Stimulated activated CD4-positive, alpha-beta T cell treated with anti-CD3 and anti-CD28 coated beads, Interleukin-4, amount 100 ng/mL, for 4 hours (primary cell): ENCODE results near the gene ADORA3.

Source experiments
- DNase-seq, 2 experiments: peaks; one replicate each; pipeline ENCODE4 v3.0.0-alpha.2; 2020

The ADORA3 gene

DNA sequence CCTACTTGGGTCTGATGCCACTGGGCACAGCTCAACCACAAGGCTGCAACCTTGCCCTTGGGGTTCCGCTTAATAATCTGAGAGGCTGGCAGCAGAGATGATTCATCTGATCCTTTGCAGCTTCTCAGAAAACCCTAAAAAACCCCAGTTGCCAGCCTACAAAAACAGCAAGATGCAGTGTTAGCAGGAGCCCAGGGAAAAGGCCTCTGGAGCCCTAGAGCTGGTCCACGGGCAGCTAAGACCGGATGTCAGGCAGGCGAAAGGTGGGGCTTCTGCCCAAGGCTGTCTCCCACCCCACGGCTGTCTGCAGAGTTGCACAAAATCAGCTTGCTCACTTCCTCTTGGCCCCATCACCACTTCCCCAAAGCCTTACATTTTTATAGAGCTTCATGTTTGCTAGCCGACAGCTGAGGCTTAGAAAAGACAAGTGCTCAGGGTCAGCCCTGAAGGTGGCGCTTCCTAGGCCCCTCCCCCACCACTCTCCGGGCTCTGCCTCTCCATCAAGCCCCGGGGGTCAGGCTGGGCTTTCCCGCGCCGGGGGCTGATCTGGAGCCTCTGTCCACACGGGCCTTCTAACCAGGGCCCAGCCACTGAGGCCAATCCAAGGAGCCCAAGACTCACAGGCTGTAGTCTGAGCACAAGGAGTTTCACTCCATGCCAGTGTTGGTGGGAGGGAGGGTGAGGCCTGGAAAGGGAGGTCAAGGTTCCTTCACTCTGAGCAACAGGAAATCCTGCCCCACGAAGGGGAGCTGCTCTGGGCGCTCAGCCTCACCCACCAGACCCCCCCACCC, 4.2 kb upstream of the ADORA3 start:
- peak; percentile 33 to 60 for DNase-seq

DNA sequence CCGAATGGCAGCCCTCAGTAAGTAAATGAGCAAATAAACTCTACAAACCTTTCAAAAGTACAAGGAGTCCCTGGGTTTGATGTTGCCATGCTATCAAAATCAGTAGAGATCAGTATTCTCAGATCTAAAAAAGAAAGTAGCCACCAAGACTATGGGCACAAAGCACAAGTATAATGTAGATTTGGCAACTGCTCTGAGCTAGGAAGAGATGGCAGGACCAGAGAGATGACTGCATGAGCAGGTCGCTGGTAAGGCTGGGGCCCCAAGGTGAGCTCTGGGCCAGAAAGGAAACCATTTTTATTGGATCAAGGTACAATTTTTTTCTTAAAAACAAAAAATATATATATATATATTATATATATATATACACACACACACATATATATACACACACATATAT, 3.1 kb upstream of the ADORA3 start:
- DNase-seq, result no peak

DNA sequence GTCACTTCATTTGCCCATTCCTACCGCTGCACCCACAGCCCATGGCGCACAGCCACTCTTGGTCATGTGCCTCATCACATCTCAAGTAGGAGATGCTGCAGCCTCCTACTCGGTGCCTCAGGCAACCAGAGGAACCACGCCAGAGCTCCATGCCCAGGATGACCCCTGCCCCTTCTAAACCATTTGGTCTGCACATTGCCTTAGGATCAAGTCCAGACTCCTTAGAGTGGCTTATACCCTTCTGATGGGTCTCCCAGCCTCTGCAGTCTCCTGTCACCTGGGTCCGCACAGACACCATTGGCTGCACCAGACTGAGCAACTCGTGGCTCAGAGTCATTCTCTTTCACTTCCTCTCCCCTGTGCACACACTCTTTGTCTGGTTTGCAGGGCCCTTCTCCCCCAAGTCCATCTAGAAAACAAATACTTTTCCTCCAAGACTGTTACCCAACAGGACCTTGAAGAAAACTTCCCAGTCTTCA, 2.2 kb upstream of the ADORA3 start:
- DNase-seq, result no peak

DNA sequence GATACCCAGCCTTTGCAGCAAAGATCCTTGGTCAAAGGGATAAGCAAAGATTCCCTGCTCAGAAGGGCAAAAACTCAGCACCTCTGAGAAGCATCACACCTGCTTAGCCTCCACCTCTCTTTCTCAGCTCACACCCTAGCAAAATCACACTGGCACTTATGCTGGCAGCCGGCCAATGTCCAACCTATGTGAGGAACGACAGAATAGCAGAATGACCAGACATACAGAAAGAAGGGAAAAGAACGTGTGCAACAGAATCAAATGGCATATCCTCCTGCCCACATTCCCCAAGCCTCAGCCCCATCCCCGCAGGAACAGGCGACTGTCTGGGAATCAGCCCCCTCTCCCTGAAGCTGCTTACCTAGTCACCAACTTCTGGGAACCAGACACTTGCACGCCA, 664 bp upstream of the ADORA3 start:
- no peak for DNase-seq

DNA sequence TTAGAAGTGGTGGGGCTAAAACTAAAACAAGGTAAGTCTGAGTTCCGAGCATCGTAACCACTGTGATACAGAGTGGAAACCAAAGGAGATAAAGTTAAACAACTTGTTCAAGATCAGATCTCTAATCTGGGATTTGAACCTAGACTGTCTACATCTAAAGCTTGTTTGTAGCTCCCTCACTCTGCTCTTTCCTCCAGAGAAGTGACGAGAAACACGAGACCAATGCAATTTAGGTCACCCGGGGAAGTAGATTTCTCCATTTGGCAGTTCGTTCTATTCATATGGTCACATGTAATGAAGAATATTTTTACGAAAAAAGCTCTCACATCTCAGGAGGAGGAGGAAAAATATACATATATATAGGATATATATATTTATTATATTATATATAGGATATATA, 1.8 kb downstream of the ADORA3 start:
- no peak for DNase-seq

DNA sequence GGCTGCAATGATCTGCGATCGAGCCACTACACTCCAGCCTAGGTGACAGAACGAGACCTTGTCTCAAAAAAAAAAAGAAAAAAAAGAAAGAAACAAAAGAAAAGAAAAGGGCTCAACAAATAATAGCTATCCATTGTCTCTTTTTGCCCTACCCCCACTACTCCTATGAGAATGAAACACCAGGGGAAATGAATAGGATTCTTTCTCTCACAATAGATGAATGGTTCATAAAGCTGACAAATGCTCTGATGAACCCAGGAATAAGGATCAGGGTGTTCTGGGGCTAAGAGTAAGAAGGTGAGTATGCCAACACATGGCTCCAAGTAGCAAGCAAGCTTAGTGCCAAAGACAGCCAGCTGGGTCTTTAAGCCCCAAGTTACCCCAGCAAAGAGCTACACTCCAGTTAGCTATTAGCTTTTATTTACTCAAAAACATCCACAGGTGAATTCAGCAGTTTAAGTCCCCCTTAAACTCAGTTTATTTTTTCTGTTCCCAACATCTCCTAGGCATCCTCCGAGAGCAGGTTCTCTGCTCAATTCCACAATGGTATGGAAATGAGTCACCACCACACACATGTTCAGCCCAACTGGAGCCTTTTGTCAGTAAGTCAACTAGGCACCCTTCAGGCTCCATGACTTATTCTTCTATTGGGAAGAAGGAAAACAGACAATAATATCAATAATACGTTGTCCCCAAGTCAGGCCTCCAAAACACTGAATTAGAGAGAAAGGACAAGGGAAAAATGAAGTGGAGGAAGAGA, 4.2 kb downstream of the ADORA3 start:
- no peak for DNase-seq

DNA sequence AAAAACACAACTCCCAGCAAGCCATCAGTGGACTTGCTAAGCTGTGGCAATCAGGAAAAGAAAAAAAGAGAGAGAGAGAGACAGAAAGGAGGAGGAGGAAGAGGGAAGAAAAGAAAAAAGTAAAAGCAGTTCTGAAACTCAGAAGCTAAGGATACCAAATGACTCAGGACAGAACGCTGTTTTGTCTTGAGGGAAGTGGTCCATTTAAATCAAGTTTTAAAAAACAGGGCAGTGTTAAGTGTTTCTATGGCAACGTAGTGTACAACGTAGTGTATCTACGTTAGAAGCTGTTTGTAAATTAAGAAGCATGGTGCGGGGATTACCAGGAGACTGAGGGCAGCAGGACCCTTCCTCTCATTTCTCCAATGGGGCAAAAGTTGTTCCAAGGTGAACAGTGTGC, 5.8 kb downstream of the ADORA3 start:
- no peak for DNase-seq

DNA sequence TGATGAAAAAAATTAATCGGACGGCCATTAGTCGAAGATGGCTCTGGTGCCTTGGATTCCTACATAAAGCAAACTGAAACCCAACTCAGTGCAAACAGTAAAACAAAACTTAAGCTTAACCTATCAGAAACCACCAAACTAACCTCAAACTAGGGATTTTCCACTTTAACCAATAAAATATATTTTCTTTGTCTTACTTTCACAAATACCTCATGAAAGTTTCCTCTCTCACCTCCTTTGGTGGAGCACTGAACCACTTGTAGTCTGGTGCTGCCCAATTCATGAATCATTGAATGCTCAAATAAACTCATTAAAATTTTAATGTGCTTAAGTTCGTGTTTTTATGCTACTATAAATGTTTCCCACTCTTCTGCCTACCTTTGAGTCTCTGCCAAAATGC, 7.0 kb downstream of the ADORA3 start:
- no peak for DNase-seq

DNA sequence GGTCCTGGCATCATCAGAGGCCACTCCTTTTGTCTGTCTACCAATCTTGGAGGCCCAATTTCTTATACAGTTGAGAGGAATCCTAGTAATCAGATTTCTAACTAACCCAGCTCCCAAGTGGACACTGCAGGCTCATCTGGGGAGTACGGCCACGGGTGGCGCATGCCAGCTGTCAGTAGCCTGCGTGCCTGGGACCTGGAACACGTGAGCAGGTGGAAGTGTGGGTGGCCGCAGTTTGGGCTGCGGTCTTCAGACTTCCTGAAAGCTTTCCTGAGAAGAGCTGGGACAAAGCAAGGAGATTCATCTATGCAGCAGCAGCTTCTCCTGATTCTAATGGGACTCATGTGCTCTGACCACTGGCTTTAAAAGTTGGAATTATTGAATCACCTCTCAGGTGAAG, 12.4 kb downstream of the ADORA3 start:
- DNase-seq, result no peak

DNA sequence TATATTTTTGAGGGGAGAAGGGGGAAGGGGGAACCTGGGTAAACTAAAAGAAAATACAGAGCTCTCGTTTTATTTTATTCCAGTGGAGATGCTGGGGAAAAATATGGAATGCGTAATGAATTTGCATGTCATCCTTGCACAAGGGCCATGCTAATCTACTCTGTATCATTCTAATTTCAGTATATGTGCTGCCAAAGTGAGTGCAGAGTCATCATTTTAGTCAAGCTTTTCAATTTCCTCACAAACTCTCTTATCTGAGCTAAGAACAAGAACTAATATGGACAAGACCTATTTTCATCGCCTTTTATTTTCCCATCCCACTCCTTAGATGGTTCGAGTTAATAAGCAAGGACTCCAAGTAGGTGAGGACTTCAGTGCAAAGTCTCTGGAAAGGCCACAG, 13.2 kb downstream of the ADORA3 start:
- no peak for DNase-seq

DNA sequence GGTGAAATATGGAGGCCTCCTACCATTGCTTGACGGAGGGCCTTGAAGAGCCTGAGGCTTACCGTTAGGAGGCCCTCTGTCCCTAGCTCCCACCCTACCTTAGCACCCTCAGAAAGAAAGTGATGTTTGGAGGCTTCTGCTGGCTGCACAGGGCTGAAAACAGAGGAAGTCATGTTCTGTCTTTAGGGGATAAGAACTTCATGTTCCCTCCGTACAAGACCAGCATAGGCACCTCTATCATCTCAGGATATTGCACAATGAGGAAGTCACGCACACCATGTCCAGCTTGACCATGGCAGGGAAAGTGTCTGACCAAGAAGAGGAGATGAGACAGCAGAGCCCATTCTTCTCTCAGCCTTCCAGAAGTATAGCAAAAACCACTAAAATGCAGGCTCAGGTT, 13.8 kb downstream of the ADORA3 start:
- DNase-seq, result no peak

DNA sequence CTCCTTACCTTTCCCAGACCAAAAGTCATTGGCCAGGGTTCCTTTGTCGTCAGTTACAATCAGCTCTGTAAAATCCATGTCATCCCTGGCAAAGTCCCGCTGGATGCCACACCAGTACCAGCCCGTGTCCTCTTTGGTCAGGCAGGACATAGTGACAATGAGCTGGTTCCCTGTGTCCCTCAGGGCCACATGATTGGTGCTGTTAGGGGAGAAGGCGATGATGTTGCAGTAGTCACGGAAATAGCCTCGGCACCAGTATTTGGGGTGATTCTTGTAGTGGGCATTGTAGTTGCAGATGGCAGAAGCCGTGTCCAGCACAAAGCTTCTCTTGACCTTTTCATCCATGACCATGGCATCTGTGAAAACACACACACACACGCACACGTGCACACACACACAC, 14.8 kb downstream of the ADORA3 start:
- no peak for DNase-seq

DNA sequence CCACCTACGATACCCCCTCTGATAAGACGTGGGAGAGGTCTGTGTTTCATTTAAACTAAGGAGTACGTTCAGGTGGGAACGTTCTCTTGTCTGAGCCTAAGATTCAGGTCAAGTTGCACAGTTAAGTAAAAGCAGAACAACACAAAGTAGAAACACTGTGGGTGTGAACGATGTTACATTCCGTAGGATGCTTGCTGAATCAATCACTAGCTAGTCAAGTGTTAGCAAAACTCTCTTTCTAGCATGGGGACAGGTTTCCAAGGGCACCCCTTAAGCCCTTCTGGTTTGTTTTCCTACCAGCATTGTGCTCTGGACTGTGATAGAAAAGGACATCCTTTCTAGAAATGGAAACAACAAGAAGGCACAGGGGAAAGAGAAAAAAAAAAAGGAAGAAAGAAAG, 16.3 kb downstream of the ADORA3 start:
- no peak for DNase-seq

DNA sequence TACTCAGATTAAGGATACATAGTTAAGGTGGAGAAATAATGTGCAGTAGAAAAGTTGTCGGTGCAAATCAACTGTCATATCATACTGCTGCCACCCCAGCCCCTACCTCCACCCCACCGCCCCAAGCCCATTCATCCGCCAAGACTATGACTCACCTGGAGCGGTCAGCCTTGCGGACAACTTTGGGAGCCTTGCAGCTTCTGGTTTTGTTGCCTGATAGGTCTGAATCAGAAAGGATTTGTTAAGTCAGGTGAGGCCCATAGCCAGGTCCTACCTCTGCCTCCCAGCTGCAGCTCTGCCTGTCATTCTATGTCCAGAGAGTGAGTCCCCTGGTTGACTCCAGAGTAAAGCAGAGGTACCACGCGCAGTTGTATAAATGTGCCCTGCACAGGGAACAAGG, 17.0 kb downstream of the ADORA3 start:
- DNase-seq, result no peak

DNA sequence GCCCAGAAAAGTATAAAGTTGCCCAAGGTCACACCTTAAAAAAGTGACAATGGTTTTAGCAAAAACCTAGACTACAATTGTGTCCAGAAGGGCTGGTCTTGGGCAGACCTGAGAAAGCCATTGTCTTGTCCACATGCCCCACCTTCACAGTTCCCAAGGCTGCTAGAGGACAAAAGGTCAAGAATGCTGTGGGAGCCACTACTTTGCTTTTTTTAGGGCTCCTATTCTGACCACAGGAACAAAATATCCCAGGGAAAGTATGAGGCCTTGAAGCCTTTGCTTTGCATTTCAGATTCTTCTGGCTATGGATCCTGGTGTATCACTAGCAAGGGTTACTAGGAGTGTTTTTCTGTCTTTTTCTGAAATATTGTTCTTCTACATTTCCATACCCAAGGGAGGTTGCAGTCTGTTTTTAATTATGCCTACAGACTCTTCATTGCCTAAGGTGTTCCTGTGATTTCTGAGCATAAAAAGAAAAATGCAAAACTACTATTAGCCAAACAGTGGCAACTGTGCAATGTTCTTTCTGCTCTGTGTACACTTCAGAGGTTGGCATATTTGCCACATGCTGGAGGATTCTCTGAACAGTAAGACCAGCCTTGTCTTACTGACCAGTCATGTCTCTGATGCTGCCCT, 18.9 kb downstream of the ADORA3 start:
- DNase-seq, result no peak

DNA sequence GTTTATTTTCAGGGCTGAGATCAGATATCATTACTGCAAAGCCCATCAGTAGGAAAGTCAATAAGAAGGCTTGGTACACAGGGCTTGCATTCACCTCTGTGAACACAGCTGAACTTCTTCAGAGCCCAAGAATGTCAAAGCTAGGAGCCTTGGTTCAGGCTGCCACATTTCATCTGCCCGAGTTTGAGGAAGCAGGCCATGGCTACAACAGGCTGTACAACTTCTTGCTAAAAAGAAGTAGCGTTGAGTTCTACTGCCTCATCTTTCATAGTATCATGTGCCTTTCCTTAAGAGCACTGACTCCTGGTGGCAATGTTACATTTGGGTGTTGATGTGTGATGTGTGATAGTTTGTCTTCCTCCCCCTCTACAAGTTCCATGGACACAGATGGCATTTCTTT, 19.6 kb downstream of the ADORA3 start:
- no peak for DNase-seq

DNA sequence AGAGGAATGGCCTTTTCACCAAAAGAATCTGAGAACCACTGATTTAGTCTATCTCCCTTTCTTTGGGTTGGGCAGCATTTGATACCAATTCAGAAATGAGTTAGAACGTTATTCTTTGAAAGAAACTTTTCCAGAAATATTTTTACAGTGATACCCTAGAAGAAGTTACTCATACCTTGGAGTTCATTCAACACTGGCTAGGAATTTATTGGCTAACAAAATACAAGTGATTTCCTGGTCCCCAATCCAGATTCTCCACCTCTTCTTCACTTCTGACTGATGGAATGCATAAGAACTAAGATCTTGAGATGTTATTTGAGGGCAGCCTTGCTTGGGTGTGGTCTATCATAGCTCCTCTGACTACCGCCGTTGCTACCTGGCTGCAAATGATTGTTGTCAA, 20.3 kb downstream of the ADORA3 start:
- no peak for DNase-seq

DNA sequence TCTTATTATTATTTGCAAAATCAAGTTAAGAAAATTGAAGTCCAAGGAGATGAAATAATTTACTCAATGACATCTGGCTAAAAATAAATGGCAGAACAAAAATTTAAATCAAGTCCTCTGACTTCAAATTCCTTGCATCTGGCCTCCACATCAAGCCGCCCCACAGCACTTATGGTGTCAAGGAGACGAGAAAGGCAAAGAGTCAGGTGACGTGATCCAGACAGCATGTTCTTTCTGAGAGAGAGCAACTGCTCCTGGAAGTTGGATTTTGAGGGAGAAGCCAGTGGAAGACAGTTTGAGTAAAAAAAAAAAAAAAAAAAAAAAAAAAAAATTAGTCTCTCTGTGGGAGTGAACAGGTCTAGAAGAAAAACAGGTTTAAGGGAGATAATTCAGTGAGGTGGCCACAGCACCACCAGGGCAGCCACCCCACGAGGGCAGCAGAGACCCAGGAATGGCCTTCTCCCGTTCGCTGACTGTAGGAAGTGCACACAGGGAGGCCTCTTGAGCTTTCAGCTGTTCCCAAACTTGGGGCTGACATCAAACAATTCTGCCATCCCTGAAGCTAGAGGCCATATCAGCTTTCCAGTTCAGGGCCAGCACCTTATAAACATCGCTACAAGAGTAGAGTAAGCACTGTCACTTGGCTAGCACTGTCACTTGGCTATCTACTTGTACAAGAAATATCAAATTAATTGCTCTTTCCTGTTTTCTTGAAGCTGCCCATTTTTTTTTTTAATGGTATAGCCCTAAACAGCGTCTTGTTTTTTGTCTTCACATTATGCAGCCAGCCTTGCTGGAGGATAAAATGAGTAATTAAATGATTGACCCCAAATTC, 21.8 kb downstream of the ADORA3 start:
- DNase-seq, result peak; percentile 45 to 55

DNA sequence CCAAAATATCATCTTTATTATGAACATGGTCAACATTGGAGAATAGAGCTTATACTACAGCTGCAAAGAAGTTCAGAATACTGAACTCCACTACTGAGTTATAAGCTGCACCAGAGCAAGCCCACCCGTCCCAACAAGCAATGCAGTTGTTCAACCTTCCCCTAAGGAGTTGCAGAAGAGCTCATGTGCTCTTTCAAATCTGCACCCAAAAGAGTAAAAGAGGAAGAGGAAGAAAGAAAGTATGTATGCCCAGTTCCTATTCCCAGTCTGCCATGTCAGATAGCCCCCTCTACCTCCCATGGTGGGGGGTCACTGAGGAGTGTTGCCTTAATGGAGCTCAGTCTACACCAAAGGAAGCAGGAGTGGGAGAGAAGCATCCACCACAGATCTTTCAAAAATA, 22.8 kb downstream of the ADORA3 start:
- no peak for DNase-seq

DNA sequence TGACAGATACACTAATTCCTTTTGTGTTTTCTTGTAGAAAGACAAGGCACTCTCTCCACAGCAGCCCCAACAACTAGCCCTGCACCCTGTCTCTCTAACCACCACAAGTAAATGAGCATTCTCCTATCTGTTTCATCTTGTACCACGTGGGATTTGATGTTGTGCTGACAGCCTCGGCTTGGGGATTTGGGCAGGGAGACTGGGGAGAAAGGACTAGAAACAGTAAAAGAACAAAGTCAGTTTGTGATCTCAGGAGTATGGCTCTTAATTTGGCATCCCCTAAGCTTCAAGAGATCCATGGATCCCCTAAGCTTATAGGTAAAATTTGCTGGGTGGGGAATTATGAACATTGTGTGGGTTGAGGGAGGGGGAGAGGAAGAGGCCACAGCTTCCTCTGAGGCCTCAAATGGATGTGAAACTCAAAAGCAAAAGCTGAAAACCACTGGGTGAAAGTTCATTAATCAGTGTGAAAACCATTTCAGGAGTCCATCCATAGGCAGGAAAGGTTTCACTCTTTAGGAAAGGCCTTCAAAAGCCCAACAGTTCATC, 26.6 kb downstream of the ADORA3 start:
- DNase-seq, result peak in 1 of 2 experiments; percentile 15

DNA sequence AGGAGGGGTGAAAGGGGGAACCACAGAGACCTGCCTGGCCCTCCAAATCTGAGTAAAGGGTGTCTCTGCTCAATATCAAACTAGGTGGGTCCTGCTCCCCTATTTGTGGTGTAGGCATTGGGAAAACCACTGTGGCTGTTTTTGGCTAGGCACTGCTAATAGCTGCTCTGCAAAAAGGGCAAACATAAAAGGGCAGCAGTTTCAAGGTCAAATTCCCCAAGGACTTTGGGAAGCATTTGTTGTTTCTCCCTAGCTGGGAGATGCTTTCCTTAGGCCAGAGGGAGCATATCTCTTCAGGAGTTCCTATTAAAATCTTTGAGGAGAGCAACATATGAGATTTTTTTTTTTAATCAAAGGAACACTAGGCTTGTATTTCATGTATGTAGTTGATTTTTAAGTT, 27.2 kb downstream of the ADORA3 start:
- DNase-seq, result no peak

DNA sequence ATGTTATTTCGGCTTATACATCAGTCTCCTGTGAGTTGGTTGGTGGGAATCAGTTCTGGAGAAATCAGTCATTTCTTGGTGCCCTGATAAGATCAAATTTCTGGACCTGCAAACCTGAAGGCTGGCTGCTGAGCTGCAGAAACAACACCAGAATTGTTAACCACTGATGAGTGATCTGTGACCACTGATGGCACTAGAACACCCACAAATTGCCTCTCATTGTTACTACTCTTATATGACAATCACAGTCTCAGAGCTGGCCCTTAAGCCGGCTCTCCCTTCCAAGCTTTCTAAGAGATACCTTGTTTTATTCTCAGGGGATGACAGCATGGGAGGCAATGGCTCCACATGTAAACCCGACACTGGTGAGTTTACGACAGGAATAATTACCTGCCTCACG, 27.7 kb downstream of the ADORA3 start:
- DNase-seq, result peak in 1 of 2 experiments; percentile 9

DNA sequence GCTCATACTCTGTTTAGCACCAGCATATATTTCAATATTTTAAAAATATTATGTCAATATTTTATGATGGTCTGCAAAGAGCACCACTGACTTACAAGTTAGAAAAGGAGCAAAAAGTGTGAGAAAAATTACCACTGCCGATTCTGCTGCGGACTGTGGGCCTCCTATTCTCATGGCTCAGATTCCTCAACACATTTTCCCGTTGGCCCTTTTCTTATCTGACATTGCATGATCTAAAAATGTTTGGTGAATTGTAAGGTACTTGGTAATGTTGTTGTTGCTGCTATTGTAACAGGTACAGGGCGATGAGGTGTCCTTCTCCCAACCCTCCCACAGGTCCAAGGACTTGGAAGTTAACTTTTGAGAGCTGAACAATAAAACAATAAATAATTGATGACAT, 28.9 kb downstream of the ADORA3 start:
- DNase-seq, result no peak
